K562 (cell line): ENCODE data around the gene THSD8. TPM values are rescaled to one million over a fixed set of nuclear protein-coding genes. Genes with fewer than 3 reads are reported as not detected.

ENCODE experiments used
- CCNT2 ChIP-seq: IDR thresholded peaks from 2 replicates; pipeline ENCODE4 v1.6.1; 2011; ENCODE audit warnings: borderline replicate concordance, low read depth, mild to moderate bottlenecking, moderate library complexity, mixed read lengths, low read length; ENCODE audit not compliant: insufficient read length; ENCODE audit errors: extremely low read depth
- CREBBP ChIP-seq: IDR thresholded peaks from one replicate; pipeline ENCODE4 v1.6.1; 2012; ENCODE audit warnings: low read depth, mild to moderate bottlenecking, control low read depth, inconsistent platforms, low read length
- CXXC5 ChIP-seq: fragments of 250-450 bp; sonication (Bioruptor Pico); IDR thresholded peaks from 2 replicates; pipeline ENCODE4 v1.8.0; 2022; ENCODE audit warnings: inconsistent platforms, mild to moderate bottlenecking, moderate library complexity
- EGR1 ChIP-seq: fragments of 450-650 bp; conservative IDR thresholded peaks from 2 replicates; pipeline ENCODE4 v1.6.1; 2017; ENCODE audit warnings: mild to moderate bottlenecking
- FOXJ3 ChIP-seq: sonication (generic); formaldehyde crosslinking; IDR thresholded peaks from 2 replicates; pipeline ENCODE4 v1.4.0; 2020; ENCODE audit warnings: mild to moderate bottlenecking, missing genetic modification reagents
- FOXM1 ChIP-seq, 2 experiments: fragments of 450-650 bp in 1 of 2; sonication (generic) in 1 of 2; formaldehyde crosslinking in 1 of 2; IDR thresholded peaks; 2 replicates each; pipeline versions ENCODE4 v1.6.1 to v1.9.0; 2017 to 2022; ENCODE audit warnings: low read depth in 2 of 2, mild to moderate bottlenecking in 2 of 2, missing genetic modification reagents in 1 of 2, moderate library complexity in 1 of 2
- MAZ ChIP-seq, 2 experiments: fragments of 450-650 bp in 1 of 2; sonication (generic) in 1 of 2; formaldehyde crosslinking; IDR thresholded peaks in 1 of 2; conservative IDR thresholded peaks in 1 of 2; 2 replicates each; pipeline versions ENCODE4 v1.4.0 to v1.5.0; 2020; ENCODE audit warnings: mild to moderate bottlenecking in 1 of 2, missing genetic modification reagents in 1 of 2
- MTA3 ChIP-seq: fragments of 450-650 bp; formaldehyde crosslinking; IDR thresholded peaks from 2 replicates; pipeline ENCODE4 v1.6.1; 2017; ENCODE audit warnings: mild to moderate bottlenecking, borderline replicate concordance
- RFX5 ChIP-seq: IDR thresholded peaks from 2 replicates; pipeline ENCODE4 v1.6.1; 2011; ENCODE audit warnings: low read depth, mild to moderate bottlenecking, improper control_type of control experiment, low read length
- ZBTB7A ChIP-seq: IDR thresholded peaks from 2 replicates; pipeline ENCODE4 v1.6.1; 2011; ENCODE audit warnings: low read depth, mild to moderate bottlenecking, low read length, moderate library complexity, borderline replicate concordance; ENCODE audit not compliant: control insufficient read depth
- ZBTB8A ChIP-seq: fragments of 450-650 bp; IDR thresholded peaks from 2 replicates; pipeline ENCODE4 v1.6.1; 2018; ENCODE audit warnings: mild to moderate bottlenecking, moderate library complexity; ENCODE audit not compliant: partially characterized antibody
- polyA plus RNA-seq, 8 experiments: library from polyadenylated mRNA; depleted of rRNA in 4 of 8; stranded (reverse) in 5 of 8; unstranded in 3 of 8; fragments of >200 nt; fragmentation: Nextera tagmentation in 2 of 8; fragmentation: Illumina TruSeq in 1 of 8; extraction: Ambion mirVana in 2 of 8; extraction: Trizol in 1 of 8; gene quantifications; 2 replicates each; pipeline versions ENCODE4 v1.2.1 to v1.2.3, GENCODE V29; 2011 to 2014; ENCODE audit warnings: inconsistent platforms in 1 of 8, missing spikeins in 1 of 8
- total RNA-seq, 7 experiments: library from RNA; depleted of rRNA in 6 of 7; stranded (reverse); fragments of >200 nt in 6 of 7; fragmentation: Illumina TruSeq in 2 of 7; extraction: Trizol in 2 of 7; gene quantifications; 2 replicates each; pipeline versions ENCODE4 v1.2.1 to v1.2.3, GENCODE V29; 2011 to 2021; ENCODE audit warnings: low replicate concordance in 1 of 7
- TF ChIP-seq, protein P1 (sequence below), 2 experiments: fragments of 450-650 bp; formaldehyde crosslinking in 1 of 2; IDR thresholded peaks; 2 replicates each; pipeline versions ENCODE4 v1.4.0 to v1.6.1; 2014 to 2020; ENCODE audit warnings: mild to moderate bottlenecking in 2 of 2, borderline replicate concordance in 1 of 2, low read depth in 1 of 2
- TF ChIP-seq, protein P2 (sequence below), 2 experiments: IDR thresholded peaks; 2 replicates each; pipeline ENCODE4 v1.6.1; 2011; ENCODE audit warnings: borderline replicate concordance in 1 of 2, control low read depth in 1 of 2, low read depth in 1 of 2, low read length in 1 of 2, mild to moderate bottlenecking in 1 of 2, mixed read lengths in 1 of 2, moderate library complexity in 1 of 2; ENCODE audit not compliant: insufficient read depth in 1 of 2, insufficient read length in 1 of 2, poor library complexity in 1 of 2, severe bottlenecking in 1 of 2; ENCODE audit errors: extremely low read depth in 1 of 2
- TF ChIP-seq, protein P3 (sequence below): conservative IDR thresholded peaks from 2 replicates; pipeline ENCODE4 v1.6.1; 2011; ENCODE audit warnings: low read depth, mild to moderate bottlenecking, low read length; ENCODE audit not compliant: control insufficient read depth

THSD8 gene
- total and polyA plus RNA-seq, 9 of the 15 experiments (the other 6 are each of a cell fraction or from before 2014, with no cell fraction given) = 8.4 to 42.4 (median 19.9) TPM; not detected in 2

DNA sequence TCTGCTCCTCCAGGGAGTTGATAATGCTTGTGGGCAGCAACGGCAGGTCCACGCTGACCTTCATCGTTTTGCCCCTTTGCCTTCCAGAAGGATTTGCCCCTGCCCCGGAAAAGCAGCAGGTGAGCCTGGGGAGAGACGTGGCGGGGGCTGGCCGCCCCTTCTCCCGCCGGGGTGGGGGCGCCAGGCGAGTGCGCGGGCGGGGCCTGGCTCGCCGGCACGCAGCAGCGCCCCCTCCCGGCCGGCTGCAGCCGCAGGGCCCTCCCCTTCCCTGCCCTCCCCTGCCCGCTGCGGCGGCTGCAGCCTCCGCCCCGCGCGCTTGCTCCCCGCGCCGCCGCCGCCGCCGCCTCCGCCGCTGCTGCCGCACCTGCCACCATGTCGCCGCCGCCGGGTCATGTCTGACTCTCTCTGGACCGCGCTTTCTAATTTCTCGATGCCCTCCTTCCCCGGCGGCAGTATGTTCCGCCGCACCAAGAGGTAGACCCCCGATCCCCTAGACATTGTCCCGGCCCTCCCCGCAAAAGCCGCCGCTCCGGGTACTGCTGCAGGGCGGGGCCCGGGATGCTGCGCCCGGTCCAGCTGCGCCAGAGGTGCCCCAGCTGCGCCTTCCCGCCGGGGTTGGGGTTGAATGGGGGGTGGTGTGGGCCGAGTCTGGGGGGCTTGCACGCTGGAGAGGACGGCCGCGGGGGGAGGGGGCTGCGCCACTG is 36.5 kb downstream of the THSD8 start, which contains the start of gene MAST1 (continued):
- TF ChIP-seq, protein P1, sequence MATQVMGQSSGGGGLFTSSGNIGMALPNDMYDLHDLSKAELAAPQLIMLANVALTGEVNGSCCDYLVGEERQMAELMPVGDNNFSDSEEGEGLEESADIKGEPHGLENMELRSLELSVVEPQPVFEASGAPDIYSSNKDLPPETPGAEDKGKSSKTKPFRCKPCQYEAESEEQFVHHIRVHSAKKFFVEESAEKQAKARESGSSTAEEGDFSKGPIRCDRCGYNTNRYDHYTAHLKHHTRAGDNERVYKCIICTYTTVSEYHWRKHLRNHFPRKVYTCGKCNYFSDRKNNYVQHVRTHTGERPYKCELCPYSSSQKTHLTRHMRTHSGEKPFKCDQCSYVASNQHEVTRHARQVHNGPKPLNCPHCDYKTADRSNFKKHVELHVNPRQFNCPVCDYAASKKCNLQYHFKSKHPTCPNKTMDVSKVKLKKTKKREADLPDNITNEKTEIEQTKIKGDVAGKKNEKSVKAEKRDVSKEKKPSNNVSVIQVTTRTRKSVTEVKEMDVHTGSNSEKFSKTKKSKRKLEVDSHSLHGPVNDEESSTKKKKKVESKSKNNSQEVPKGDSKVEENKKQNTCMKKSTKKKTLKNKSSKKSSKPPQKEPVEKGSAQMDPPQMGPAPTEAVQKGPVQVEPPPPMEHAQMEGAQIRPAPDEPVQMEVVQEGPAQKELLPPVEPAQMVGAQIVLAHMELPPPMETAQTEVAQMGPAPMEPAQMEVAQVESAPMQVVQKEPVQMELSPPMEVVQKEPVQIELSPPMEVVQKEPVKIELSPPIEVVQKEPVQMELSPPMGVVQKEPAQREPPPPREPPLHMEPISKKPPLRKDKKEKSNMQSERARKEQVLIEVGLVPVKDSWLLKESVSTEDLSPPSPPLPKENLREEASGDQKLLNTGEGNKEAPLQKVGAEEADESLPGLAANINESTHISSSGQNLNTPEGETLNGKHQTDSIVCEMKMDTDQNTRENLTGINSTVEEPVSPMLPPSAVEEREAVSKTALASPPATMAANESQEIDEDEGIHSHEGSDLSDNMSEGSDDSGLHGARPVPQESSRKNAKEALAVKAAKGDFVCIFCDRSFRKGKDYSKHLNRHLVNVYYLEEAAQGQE (IDR thresholded peaks at IDR 0.05; ENCODE audit: borderline replicate concordance) = peak; percentile 29; the same call in 1 of the 2 replicates
- TF ChIP-seq, protein P1 (CRISPR knock-in tag; IDR thresholded peaks at IDR 0.05; ENCODE audit: low read depth) = 0 out of 2 replicates have a peak, but pooled peaks have one; percentile 47
- no peak for TF ChIP-seq FOXM1 (IDR thresholded peaks at IDR 0.05; ENCODE audit: low read depth)
- TF ChIP-seq FOXM1 (CRISPR knock-in tag; IDR thresholded peaks at IDR 0.05; ENCODE audit: low read depth) = no peak
- TF ChIP-seq FOXJ3 (CRISPR knock-in tag) = no peak
- TF ChIP-seq MAZ (CRISPR knock-in tag; conservative IDR thresholded peaks at IDR 0.05 in 1 of 2, IDR thresholded peaks at IDR 0.05 in 1 of 2) = peak; percentile 94 to 97
- TF ChIP-seq, protein P2, sequence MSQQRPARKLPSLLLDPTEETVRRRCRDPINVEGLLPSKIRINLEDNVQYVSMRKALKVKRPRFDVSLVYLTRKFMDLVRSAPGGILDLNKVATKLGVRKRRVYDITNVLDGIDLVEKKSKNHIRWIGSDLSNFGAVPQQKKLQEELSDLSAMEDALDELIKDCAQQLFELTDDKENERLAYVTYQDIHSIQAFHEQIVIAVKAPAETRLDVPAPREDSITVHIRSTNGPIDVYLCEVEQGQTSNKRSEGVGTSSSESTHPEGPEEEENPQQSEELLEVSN (IDR thresholded peaks at IDR 0.05; ENCODE audit: borderline replicate concordance in 1 of 2, extremely low read depth in 1 of 2, insufficient read depth in 1 of 2, insufficient read length in 1 of 2, low read depth in 1 of 2, low read length in 1 of 2, poor library complexity in 1 of 2, severe bottlenecking in 1 of 2) = peak in 1 of 2 experiments; percentile 47
- TF ChIP-seq CCNT2 = peak; percentile 48
- peak; percentile 98 for TF ChIP-seq ZBTB7A
- 0 out of 2 replicates have a peak, but pooled peaks have one; percentile 47 for TF ChIP-seq MTA3
- TF ChIP-seq RFX5 = no peak
- peak; percentile 83 for TF ChIP-seq CXXC5
- TF ChIP-seq, protein P3, sequence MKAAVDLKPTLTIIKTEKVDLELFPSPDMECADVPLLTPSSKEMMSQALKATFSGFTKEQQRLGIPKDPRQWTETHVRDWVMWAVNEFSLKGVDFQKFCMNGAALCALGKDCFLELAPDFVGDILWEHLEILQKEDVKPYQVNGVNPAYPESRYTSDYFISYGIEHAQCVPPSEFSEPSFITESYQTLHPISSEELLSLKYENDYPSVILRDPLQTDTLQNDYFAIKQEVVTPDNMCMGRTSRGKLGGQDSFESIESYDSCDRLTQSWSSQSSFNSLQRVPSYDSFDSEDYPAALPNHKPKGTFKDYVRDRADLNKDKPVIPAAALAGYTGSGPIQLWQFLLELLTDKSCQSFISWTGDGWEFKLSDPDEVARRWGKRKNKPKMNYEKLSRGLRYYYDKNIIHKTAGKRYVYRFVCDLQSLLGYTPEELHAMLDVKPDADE = 0 out of 2 replicates have a peak, but pooled peaks have one; percentile 32
- no peak for TF ChIP-seq CREBBP
- no peak for TF ChIP-seq ZBTB8A
- peak; percentile 56; the same call in 1 of the 2 replicates for TF ChIP-seq EGR1
